Measurements from ENCODE around the gene PPP3CA. TPM values are rescaled to one million over a fixed set of nuclear protein-coding genes. Genes with fewer than 3 reads are reported as not detected.

The PPP3CA gene
- total RNA-seq, 1 experiment from 2014 or later = 31.0 TPM

DNA sequence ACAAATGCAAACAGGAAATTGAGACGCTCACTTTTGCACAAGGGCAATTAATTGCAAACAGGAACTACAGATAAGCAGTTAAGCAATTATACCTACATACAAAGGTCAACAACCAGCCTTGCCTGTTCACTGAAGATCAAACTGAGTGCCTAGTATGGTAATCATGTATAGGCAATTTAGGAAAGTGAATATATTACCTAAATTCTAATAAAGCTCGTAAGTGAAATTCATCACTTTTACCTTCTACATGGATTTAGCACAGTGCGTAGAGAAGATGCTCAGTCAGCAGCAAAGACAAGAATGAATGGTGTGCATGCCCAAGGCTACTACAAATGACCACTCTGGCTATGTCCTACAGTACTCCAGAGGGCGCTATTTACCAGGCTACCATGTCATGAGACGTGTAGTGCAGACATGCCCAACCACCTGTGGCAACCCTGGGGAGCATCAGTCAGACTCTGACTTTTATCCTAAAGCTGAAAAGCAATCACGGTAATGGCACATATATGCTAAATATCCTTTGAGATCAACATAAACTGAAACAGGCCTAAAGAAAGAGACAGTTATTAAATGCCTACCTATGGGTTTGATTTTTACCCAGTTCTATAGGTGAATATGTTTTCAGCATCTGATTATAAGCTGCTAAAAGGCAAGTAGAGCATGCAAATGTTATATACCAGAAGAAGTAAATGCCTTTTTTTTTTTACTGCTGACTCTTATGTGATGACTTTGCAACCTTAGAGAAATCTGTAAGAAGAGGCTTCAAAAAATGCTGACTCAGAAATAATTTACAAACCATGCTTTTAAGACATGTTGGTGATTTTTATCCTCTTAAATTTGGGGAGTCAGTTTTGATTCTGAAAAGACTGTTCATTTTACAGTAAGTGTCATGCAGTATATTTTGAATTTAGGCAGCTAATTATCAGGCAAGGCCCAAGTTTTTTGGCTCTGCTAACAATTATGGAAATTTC, 178.0 kb downstream of the PPP3CA start:
- no peaks in the 10 kb centered on the region for H3K27me3 ChIP-seq (ENCODE audit: control insufficient read depth, insufficient read depth, low read length)
- H3K36me3 ChIP-seq (ENCODE audit: control insufficient read depth, insufficient read depth, low read length) = no peaks in the 10 kb centered on the region
- no peaks in the 10 kb centered on the region for H3K9me3 ChIP-seq (ENCODE audit: control insufficient read depth, insufficient read depth, low read depth, low read length)
- TF ChIP-seq, protein P1, sequence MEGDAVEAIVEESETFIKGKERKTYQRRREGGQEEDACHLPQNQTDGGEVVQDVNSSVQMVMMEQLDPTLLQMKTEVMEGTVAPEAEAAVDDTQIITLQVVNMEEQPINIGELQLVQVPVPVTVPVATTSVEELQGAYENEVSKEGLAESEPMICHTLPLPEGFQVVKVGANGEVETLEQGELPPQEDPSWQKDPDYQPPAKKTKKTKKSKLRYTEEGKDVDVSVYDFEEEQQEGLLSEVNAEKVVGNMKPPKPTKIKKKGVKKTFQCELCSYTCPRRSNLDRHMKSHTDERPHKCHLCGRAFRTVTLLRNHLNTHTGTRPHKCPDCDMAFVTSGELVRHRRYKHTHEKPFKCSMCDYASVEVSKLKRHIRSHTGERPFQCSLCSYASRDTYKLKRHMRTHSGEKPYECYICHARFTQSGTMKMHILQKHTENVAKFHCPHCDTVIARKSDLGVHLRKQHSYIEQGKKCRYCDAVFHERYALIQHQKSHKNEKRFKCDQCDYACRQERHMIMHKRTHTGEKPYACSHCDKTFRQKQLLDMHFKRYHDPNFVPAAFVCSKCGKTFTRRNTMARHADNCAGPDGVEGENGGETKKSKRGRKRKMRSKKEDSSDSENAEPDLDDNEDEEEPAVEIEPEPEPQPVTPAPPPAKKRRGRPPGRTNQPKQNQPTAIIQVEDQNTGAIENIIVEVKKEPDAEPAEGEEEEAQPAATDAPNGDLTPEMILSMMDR (IDR thresholded peaks at IDR 0.05) = peak; percentile 74
- TF ChIP-seq, protein P2, sequence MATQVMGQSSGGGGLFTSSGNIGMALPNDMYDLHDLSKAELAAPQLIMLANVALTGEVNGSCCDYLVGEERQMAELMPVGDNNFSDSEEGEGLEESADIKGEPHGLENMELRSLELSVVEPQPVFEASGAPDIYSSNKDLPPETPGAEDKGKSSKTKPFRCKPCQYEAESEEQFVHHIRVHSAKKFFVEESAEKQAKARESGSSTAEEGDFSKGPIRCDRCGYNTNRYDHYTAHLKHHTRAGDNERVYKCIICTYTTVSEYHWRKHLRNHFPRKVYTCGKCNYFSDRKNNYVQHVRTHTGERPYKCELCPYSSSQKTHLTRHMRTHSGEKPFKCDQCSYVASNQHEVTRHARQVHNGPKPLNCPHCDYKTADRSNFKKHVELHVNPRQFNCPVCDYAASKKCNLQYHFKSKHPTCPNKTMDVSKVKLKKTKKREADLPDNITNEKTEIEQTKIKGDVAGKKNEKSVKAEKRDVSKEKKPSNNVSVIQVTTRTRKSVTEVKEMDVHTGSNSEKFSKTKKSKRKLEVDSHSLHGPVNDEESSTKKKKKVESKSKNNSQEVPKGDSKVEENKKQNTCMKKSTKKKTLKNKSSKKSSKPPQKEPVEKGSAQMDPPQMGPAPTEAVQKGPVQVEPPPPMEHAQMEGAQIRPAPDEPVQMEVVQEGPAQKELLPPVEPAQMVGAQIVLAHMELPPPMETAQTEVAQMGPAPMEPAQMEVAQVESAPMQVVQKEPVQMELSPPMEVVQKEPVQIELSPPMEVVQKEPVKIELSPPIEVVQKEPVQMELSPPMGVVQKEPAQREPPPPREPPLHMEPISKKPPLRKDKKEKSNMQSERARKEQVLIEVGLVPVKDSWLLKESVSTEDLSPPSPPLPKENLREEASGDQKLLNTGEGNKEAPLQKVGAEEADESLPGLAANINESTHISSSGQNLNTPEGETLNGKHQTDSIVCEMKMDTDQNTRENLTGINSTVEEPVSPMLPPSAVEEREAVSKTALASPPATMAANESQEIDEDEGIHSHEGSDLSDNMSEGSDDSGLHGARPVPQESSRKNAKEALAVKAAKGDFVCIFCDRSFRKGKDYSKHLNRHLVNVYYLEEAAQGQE (IDR thresholded peaks at IDR 0.05; ENCODE audit: insufficient read depth in 1 of 2, low read depth in 2 of 2, low read length in 1 of 2) = no peak
- BruUV-seq (replicated peaks) = no TSS peak
- ChIA-PET POLR2A (no interaction called here), CTCF (interaction anchor here (0.7 kb wide), 1 partner anchor 24 kb away, joined by 3 read pairs; no protein-coding TSS in a partner anchor)
- ATAC-seq (peak; percentile 91), DNase-seq (ENCODE audit: low read depth, low spot score) (peak; percentile 57)
- no peaks in the 10 kb centered on the region for H3K4me1 ChIP-seq (ENCODE audit: control insufficient read depth, insufficient read depth, low read length)
- H3K4me3 ChIP-seq (ENCODE audit: low read depth in 2 of 2, low read length in 2 of 2) = no peak overlapping the region
- in situ Hi-C loops (cut with HindIII; ENCODE audit: low pct_unique_long_range_greater_than_20kb, low sequenced_read_pairs) = no loop called here
- H3K27ac ChIP-seq (ENCODE audit: low read length) = no peak overlapping the region
- intact Hi-C loops (cut with micrococcal nuclease; ENCODE audit: unreplicated experiment) = no loop called here

DNA sequence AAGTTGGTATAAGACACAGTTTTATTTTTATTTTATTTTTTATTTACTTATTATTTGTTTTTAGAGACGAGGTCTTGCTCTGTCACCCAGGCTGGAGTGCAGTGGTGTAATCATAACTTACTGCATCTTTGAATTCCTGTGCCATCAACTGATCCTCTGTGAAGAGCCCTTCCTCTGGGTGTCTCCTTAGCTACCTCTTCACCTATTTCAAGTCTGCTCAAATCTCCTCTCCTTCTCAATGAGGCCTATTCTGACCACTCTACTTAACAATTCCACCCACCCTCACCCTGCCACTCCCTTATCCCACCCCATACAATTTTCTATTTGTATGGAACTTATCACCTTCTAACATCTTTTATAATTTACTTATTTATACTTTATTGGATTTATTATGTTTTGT, 183.4 kb downstream of the PPP3CA start:
- intact Hi-C loops (cut with micrococcal nuclease; ENCODE audit: unreplicated experiment) (no loop called here), in situ Hi-C loops (cut with HindIII; ENCODE audit: low pct_unique_long_range_greater_than_20kb, low sequenced_read_pairs) (no loop called here)
- Histone ChIP-seq H3K36me3 (ENCODE audit: control insufficient read depth, insufficient read depth, low read length) (no peaks in the 10 kb centered on the region), H3K27me3 (ENCODE audit: control insufficient read depth, insufficient read depth, low read length) (no peaks in the 10 kb centered on the region), H3K27ac (ENCODE audit: low read length) (no peak overlapping the region), H3K4me1 (ENCODE audit: control insufficient read depth, insufficient read depth, low read length) (no peaks in the 10 kb centered on the region), H3K4me3 (ENCODE audit: low read depth in 2 of 2, low read length in 2 of 2) (no peak overlapping the region), H3K9me3 (ENCODE audit: control insufficient read depth, insufficient read depth, low read depth, low read length) (no peaks in the 10 kb centered on the region)
- ATAC-seq (no peak), DNase-seq (ENCODE audit: low read depth, low spot score) (no peak)
- CTCF ChIA-PET = no interaction called here
- no TSS peak for BruUV-seq (replicated peaks)
- POLR2A ChIA-PET = no interaction called here
- TF ChIP-seq, protein P1 (IDR thresholded peaks at IDR 0.05) = no peak
- TF ChIP-seq SIN3A (IDR thresholded peaks at IDR 0.05; ENCODE audit: borderline replicate concordance, insufficient read depth, low read depth, low read length) (no peak), POLR2AphosphoS5 (IDR thresholded peaks at IDR 0.05; ENCODE audit: low read depth, low read length) (no peak), TCF7L2 (IDR thresholded peaks at IDR 0.05; ENCODE audit: low read depth, low read length) (no peak)
- TF ChIP-seq, protein P2 (IDR thresholded peaks at IDR 0.05; ENCODE audit: insufficient read depth in 1 of 2, low read depth in 2 of 2, low read length in 1 of 2) = no peak
